ENCODE measurements around the gene IGDCC3.

IGDCC3 gene

DNA sequence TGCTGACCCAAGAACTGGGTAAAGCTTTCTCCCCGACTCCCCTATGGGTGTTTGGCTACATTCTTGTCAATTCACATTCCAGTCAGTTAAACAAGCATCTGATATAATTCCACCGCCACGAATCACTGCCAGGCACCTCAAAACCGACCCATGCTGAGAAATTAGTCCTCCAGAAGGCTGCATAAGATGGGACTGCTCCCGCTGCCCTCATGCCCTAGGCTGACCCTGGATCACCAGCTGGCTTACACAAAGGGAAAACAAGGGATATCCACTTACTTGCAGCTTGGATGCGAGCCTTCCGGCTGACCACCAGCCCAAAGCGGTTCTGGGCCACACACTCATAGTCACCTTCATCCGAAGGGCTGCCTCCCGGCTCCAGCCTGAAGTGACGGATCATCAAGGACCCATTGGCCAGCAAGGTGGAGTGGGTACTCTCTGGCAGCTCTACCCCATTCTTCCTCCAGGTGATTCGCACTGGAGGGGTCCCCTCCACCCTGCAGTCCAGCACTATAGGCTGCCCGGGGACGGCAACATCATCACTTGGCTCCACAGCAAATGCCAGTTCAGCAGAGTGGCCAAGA, 2.9 kb downstream of the IGDCC3 start:
- no peak for DNase-seq (ENCODE audit: low read depth, low spot score)
- in situ Hi-C loops (cut with HindIII; ENCODE audit: low sequenced_read_pairs), result no loop called here
- no peak overlapping the region for H3K4me3 ChIP-seq (ENCODE audit: low read depth, low read length)
- TF ChIP-seq, protein P1, sequence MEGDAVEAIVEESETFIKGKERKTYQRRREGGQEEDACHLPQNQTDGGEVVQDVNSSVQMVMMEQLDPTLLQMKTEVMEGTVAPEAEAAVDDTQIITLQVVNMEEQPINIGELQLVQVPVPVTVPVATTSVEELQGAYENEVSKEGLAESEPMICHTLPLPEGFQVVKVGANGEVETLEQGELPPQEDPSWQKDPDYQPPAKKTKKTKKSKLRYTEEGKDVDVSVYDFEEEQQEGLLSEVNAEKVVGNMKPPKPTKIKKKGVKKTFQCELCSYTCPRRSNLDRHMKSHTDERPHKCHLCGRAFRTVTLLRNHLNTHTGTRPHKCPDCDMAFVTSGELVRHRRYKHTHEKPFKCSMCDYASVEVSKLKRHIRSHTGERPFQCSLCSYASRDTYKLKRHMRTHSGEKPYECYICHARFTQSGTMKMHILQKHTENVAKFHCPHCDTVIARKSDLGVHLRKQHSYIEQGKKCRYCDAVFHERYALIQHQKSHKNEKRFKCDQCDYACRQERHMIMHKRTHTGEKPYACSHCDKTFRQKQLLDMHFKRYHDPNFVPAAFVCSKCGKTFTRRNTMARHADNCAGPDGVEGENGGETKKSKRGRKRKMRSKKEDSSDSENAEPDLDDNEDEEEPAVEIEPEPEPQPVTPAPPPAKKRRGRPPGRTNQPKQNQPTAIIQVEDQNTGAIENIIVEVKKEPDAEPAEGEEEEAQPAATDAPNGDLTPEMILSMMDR (IDR thresholded peaks at IDR 0.05; ENCODE audit: low read depth, low read length), result no peak

DNA sequence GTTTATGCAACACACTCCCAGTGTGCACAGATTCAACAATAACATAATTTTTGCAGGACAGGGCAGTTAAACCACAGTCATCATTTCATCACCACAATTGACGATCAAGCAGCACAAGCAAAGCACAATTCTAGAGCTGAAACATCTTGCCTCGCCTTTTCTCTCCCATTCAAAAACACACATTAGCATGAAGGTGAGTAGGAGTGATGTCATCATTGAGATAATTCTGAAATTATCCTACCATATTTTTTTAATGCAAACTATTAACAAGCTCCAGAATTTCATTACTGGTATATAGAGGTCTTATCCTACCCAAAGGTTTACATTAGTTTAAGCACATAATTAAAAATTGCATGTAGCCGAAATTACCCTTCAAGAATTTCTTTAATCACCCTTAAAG, 3.5 kb downstream of the IGDCC3 start:
- DNase-seq (ENCODE audit: low read depth, low spot score), result no peak
- in situ Hi-C loops (cut with HindIII; ENCODE audit: low sequenced_read_pairs), result no loop called here
- no peak overlapping the region for H3K4me3 ChIP-seq (ENCODE audit: low read depth, low read length)
- TF ChIP-seq, protein P1 (IDR thresholded peaks at IDR 0.05; ENCODE audit: low read depth, low read length), result no peak

DNA sequence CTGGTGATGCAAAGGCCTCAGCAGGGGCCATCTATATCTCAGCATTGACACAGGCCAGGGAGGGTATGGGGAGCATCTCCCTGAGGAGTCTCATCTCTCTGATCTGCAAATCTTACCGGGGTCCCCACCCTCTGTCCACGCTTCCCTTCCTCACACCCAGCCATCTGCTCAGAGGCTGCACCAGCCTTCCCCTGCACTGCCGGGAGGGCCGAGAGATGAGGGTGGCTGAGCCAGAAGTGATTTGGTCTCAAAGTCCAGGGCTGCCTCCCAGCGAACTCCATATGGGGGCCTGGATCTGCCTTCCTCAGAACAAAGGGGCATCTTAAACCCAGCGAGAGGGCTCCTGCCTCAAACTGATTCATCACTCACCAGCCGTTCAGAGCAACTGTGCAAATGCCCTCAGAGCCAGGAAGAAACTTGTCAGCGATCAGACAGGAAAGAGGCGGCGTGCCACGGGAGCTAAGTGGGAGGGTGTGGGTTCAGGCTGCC, 4.6 kb downstream of the IGDCC3 start:
- H3K4me3 ChIP-seq (ENCODE audit: low read depth, low read length), result no peak overlapping the region
- in situ Hi-C loops (cut with HindIII; ENCODE audit: low sequenced_read_pairs), result no loop called here
- no peak for DNase-seq (ENCODE audit: low read depth, low spot score)
- TF ChIP-seq, protein P1 (IDR thresholded peaks at IDR 0.05; ENCODE audit: low read depth, low read length), result no peak

GRCh38 chr15:65372787-65373067, 5.1 kb downstream of the IGDCC3 start:
- TF ChIP-seq, protein P1 (IDR thresholded peaks at IDR 0.05; ENCODE audit: low read depth, low read length), result no peak
- no peak for DNase-seq (ENCODE audit: low read depth, low spot score)
- no peak overlapping the region for H3K4me3 ChIP-seq (ENCODE audit: low read depth, low read length)
- in situ Hi-C loops (cut with HindIII; ENCODE audit: low sequenced_read_pairs), result no loop called here

DNA sequence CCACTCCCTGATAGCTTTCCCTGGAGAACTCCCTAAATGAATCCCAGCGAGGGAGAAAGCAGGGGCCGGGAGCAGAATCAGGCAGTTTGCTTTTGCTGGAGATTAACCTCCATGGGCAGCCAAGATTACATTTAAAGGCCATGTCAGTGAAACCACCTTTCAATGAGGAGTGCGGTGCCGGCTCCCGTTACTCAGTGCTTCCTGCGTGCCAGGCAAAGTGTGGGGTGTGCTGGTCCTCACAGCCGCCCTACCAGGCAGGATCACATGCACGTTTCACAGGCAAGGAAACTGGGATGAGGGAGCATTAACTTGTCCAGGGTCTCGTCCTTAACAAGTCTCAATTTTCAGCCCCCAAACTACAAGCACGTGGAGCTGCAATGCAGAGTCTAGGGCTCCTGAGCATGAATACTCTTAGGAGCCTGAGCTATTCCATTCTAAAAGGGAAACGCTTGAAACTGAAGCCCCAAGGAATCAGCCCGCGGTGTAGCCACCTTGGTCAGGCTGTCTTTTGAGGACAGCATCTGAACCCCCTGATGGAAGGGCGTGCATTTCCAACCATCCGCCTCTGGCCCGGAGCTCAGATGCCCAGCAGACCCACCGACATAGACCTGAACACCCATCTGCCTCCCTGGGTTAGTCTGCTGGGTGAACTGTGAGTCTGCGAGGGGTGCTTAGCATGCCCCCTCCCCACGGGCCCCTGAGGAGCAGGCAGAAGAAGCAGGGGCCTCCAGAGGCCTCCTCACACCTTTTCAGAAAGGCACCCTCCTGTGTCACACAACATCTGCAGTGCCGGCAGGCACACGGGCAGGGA, 5.6 kb downstream of the IGDCC3 start:
- no peak overlapping the region for H3K4me3 ChIP-seq (ENCODE audit: low read depth, low read length)
- DNase-seq (ENCODE audit: low read depth, low spot score), result no peak
- TF ChIP-seq, protein P1 (IDR thresholded peaks at IDR 0.05; ENCODE audit: low read depth, low read length), result no peak
- in situ Hi-C loops (cut with HindIII; ENCODE audit: low sequenced_read_pairs), result no loop called here

DNA sequence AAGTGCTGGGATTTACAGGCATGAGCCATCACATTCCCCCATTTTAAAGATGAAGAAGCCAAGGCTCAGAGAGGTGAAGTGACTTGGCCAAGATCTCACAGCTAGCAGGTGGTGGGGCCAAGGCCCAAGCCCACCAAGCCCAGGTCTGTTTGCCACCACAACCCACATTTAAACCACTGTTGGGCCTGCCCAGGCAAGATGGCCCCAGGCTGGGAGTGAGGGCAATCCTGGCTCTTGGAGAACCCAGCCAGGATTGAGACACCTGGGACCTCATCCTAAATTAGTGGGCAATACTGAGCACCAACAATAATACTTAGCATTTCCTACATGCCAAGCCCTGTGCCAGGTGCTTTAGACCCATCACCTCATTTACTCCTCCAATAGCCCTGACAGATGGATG, 6.9 kb downstream of the IGDCC3 start:
- no peak for DNase-seq (ENCODE audit: low read depth, low spot score)
- in situ Hi-C loops (cut with HindIII; ENCODE audit: low sequenced_read_pairs), result no loop called here
- TF ChIP-seq, protein P1 (IDR thresholded peaks at IDR 0.05; ENCODE audit: low read depth, low read length), result no peak
- H3K4me3 ChIP-seq (ENCODE audit: low read depth, low read length), result no peak overlapping the region

Data from astrocyte of the spinal cord (primary cell).